Stimulated activated naive CD8-positive, alpha-beta T cell treated with anti-CD3 and anti-CD28 coated beads, Interleukin-15, Interleukin-2, amounts not matched to agents 100 U/mL and 50 U/mL, for 24 hours (primary cell): ENCODE data around the gene RALGAPA2.

ENCODE experiments used
- ATAC-seq: fragments of 150-1000 bp; cut with Tn5 transposase; one replicate; pipeline ENCODE4 v1.10.0; 2021
- DNase-seq: peaks from one replicate; pipeline ENCODE4 v3.0.0; 2021

The RALGAPA2 gene

DNA sequence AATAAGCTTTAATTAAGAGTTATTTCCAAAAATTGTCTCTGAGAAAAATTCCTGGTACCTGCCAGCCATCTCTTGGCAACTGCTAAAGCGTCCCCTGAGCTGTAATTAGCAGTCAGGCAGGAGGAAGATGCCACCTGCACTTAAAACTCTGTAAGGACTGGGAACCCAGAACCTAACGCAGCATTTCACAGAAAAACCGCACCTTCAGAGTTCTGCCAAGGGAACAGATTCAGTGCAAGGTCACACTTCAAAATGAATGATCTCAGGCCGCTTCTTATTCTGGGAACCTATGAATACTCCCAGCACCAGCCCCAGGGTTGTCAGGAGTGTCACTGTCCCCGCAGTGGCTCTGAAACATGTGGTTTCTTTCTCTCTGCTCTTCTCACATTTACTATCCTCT lies 307.8 kb downstream of the RALGAPA2 start:
- DNase-seq (no peak), ATAC-seq (no peak)

DNA sequence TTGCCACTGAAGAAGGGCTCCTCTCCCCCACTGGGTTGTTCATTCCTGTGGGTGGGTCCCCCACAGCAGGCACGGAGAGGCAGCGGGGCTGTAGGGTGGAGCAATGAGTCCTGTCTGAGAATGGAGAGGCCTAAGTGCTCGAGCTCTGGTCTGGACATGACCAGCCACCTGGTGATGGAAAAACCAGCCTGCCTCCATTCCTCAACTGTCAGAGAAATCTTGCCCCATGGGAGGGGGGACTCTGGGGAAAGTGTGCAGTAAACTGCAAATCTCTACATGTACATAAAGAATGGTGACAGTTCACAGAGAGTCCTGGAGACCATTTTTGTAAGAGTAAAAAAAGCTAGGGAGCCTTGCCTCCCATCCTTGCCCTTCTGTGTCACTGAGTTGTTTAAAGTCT lies 310.5 kb downstream of the RALGAPA2 start:
- DNase-seq: no peak
- ATAC-seq: no peak

DNA sequence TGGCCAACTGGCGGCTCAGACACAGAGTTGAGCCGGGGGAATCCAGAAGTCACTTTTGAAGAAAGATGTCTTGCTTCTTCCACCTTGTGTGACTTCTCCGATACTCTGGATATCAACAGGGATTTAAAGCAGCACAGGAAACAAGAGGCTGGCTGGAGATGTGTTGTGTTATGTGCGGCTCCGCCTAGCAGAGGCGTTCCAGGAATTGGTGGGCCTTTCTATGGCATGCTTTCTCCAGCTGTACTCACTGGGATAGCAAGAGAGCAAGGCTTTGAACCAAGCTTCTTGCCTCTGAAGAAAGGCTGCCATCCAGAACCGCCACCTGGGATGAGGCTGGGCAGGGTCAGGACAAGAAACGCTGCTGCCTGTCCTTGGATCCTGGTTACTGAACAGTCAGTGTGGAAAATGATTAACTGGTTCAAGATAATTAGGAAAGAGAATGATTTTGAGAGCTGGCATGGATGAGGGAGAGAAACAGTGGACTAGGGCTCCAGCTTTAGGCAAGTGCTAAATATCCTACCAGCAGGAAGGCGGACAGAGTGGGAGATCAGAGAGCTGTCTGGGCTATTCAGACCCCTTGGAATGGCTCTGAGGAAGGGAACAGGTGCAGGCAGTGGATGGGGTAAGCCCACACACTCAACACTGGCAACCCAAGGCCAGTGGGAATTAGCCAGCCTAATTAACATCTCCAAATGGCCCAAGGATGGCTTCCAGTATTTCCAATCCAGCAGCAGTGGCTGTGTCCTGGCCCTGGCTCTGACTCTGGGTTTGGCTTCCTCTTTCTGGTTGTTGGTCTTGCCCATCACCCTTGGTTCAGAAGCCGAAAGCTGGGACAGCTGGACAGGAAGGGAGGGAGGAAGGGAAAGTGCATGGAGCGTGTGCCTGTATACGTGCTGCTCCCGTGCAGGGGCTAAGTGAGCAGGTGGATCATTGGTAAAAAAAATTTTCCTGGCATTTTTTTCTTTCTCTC lies 312.6 kb downstream of the RALGAPA2 start:
- DNase-seq (no peak), ATAC-seq (no peak)

DNA sequence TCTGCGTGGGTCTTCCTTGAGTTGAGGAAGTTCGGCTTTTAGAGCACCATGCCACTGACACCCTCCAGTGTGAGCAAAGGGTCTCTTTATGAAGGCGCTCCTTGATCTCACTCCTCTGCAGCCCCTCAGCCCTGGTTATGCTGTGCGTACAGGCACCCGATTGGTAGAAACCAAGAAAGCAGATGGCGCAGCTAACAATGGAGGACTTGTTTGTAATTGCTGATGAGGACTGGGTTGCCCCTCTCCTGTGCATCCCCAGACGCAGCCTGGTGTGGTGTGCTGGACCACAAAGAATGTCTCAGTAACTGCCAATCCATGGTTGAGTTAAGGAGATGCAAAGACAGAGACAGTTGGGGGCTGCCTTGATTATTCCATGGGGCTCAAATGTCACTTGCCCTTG lies 314.3 kb downstream of the RALGAPA2 start:
- ATAC-seq: no peak
- DNase-seq: no peak

DNA sequence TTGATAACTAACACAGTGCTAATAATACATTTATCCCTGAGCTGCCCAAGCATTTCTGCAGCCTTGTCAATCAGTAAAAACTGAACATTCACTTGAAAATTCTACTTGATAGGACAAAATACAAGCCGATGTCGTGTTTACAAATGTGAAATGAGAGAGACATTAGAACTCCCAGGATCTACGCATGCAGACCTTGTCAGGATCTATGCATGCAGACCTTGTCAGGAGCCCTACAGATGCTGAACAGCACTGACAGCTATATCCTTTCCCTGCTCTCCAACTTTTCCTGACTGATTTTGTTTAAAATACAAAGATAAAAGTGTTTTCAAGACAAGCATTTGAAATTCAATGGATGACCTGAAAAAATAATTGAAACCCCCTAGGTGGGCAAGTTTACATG lies 315.6 kb downstream of the RALGAPA2 start:
- DNase-seq: no peak
- no peak for ATAC-seq

DNA sequence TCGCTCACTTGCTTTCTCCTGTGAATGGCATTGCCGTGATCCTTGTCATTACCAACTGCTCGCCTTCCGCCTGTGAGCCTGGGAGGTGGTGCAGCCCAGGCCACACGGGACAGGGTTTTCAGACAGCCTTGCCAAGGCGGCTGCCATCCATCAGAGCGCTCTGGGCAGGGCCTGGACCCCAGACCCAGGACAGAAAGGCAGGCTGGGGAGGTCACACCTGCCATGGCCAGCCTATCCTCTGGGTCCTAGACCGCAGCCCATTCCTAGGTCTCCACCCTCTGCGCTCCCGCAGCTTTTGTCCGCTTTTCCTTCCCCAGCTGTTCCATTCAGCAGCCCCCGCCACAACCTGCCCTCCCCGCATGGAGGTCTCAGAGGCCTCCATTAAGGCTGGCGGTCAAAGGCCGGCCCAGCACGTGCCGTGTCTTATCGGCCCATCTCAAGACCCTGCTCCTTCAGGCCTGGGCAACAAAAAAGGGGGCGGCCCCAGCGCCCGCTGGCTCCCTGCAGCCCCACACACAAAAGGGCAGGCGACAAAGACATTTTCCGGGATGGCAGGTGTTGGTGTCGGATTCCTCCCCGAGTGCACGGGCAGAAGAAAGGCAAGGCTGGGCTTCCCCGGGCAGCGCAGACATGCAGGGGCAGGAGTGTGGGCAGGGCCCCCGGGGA lies 316.4 kb downstream of the RALGAPA2 start:
- no peak for ATAC-seq
- DNase-seq: no peak

DNA sequence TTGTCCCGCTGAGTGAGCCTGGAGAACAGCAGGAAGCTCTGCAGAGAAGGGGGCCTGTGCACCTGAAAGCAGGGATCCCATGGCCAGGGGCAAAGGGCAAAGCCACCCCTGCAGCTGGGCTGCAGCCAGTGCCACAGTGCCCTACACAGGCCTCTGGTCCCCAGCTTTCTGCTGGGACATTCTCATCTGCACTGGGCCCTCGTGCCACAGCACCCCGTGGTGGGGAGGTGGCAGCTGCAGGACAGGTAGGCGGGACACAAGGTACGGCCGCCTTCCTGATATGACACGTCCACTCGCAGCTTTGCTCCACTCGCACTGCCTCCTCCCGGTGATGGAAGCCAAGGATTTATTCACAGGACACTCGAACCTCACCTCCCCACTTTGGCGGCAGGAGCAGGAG lies 317.4 kb downstream of the RALGAPA2 start:
- DNase-seq (no peak), ATAC-seq (no peak)

DNA sequence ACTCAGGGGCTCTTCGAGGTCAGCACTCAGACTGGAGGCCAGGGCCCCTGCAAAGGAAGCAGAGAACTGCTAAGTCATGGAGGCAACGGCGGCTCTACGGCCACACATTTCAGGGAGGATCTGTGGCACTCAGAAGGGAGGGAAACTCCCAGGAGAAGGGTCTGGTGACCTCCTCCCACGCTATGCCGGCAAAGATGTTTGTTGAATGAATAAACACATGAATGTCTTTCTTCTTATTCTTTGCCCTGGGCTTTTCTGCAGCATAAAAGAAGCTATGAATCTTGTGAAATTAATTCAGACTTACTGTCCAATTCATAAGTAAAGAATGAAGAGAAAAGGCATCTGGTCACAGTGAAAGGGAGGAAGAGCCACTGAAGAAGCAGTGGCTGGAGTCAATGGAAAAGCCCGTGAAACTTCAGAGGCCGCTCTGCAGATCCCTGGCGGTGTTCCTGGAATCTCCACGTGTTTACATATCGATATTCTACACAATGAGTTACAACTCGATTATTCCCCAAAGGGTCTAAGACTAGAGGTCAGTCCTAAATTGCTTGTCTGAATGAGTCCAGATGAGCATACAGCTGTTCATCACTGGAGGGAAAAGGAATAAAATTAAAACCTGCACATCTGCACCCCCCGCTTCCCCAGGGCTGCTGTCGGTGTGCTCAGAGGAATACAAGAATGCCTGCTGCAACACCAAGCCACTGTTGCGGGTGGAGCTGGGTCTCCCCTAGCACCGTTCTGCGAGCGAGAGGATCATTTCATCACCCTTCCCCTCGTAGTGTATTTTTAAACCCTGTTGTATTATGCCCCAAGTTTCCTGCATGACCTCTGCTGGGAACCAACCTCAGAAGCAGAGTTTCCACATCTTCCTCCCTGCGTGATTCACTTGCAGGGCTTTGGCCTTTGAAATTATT lies 319.0 kb downstream of the RALGAPA2 start:
- no peak for DNase-seq
- no peak for ATAC-seq

DNA sequence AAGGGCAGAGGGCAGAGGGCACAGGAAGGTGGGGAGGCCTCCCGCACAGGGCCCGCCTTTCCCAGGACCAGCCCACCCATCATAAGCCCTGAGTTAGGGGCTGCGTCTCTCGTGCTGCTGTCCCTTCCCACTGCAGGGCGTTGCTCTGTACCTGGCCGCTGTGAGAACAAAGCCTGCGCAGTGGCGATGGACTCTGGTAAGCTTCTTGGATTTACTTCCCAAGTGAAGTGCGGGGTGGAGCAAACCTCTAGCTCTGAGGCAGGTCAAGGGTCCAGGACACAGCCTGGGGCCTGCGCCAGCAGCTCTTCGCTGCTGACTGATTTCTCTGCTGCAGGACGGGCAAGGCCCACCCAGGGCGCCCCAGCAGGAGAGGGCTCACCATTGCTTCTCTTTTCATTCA lies 320.7 kb downstream of the RALGAPA2 start:
- DNase-seq (no peak), ATAC-seq (no peak)

DNA sequence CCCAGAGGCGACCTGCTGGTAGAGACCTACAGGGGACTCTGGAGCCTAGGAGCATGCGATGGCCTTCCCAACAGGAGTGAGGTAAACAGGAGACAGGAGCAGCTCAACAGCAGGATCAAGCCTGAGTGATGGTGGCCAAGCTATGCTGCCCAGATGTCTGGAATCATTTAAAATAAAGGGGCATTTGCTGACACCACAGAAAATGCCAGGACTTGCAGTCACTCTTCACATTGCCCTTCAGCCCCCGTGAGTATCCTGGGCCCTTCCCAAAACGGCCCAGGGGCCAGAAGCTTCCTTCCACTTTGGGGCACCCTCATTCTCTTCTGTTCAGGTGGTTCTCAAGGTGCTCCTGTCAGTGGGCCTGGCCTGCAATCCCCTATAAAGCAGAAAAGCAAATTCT lies 321.3 kb downstream of the RALGAPA2 start:
- no peak for ATAC-seq
- DNase-seq: no peak

DNA sequence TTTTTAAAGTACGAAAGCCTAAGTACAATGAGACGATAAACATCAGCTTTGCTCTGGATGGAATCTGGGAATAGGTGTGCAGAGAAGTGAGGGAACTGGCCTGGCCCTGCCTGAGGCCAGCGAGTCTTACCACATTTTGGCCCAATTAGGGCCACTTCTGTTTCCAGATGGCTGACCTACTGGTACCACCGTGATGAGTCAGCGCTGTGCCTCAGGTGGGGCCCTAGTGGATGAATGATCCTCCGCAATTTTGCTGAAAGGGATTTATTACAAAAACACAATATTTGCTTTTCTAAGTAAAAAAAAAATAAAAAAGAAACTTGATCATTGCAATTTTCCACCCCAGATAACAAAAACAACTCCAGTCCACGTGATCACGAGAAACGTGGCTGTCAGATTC lies 322.1 kb downstream of the RALGAPA2 start:
- DNase-seq (no peak), ATAC-seq (no peak)

DNA sequence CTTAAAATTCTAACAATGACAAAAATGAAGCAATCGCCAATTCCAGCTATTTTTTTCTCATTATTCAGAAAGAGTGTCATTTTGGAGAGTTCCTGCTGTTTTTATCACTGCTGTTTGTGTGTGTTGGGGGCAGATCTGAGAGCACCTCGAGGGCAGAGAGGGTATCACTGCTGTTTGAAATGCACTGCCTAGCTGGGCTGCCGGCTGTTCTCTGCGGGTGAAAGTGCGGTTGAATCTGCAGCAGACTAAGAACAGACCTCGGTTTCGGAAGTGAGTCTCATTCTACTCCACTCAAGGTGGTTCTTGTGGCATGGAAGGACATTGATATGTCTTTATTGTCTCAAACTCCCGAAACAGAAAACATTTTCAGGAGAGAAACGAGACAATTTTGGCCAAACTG lies 326.3 kb downstream of the RALGAPA2 start:
- DNase-seq (no peak), ATAC-seq (no peak)

DNA sequence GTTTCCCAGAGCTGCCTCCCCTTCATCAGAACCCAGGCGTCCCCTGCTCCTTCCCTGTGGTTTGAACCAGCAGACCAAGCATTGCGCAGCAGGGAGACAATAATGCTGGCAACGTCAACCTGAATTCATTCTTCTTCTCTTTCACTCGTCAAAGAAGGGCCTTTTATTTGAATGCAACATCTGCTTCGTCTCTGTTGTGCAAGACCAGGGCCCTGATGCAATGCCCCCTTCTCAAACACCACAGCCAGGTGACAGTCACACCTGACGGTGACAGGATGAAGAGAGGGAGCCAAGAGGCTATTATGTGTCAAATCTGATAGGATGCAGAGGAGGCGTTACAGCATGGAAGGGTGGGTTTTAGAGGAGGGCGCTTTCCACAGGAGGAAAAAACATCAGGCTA lies 336.6 kb downstream of the RALGAPA2 start:
- no peak for DNase-seq
- no peak for ATAC-seq

DNA sequence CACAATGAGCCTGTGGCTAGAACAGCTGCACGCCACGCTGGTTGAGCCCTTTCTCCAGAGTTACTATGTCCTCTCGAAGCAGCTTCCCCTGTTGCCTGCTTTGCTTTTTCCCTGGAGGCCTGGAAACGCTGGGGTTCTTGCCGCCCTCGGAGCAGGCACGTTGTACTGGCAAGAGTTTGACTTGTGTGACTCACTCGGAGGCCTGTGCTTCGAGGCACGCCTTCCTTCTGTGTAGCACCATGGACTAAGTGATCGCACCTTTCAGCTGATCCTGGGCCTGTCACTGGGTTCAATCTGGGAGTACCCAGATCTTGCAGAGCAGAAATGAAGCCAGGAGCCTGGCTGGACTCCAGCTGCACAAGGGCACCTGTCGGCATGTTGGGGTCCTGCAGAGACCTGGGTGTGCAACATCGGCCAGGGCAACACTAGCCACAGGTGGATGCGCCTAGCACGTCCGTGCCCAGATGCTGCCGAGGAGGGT lies 339.3 kb downstream of the RALGAPA2 start:
- DNase-seq: no peak

DNA sequence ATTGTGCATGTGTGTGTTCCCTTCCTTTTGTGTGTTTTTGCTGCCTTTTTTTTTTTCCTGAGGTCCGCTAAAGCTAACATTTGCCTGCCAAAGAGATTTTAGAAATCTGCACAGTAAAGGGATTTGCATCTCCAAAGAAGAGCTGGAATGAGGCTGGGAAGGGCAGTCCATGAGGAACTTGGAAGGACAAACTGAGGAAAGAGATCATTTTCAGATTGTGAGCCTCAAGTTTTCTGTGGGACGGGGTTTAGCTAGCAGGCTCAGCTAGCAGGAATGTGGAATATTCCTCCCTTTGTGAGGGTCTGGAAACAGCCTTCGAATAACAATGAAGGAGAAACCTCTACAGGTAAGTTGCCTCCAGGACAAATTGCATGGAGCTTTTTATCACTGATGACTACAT lies 340.8 kb downstream of the RALGAPA2 start:
- ATAC-seq (no peak), DNase-seq (no peak)

More for the DNA sequence above, 339.3 kb downstream of the RALGAPA2 start:
- no peak for ATAC-seq

DNA sequence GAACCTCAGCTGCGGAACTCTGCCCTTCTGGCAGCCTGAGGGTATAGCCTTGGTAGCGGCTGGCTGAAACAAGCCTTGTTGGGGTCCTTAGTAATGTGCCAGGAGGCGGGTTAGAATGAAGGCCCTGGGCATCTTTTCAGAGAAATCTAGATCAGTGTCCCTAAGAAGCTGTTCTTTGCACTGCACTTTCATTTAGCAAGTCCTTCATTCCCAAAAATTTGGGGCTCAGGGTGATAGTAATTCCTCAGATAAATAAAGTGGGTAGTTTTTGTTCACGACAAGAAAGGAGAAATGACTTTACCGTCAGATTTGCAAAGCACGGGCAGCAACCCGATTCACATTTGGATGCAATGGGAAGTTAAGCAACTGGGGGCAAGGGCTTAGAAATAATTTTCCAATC lies 341.4 kb downstream of the RALGAPA2 start:
- ATAC-seq (no peak), DNase-seq (no peak)

DNA sequence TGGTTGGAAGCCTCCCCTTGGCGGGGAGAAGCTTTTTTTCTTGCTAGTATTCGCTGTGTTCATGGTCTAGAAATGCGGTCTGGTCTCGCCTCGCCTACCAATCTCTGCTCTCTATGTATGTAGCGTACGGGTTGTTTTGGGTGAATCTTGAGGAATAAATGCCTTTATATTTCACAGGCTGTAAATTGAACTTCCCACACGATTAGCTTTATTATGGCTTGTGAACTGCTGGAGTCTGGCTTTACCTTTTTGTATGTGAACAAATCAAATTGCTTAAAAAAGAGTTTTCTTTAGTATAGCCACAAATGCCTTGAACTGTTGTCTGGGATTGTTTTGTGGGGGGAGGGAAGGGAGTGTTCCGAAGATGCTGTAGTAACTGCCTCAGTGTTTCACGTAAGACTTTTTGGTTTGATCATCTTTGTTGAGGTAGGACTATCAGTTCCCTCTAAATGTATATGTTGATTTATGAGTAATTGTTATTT lies 342.3 kb downstream of the RALGAPA2 start:
- no peak for DNase-seq

DNA sequence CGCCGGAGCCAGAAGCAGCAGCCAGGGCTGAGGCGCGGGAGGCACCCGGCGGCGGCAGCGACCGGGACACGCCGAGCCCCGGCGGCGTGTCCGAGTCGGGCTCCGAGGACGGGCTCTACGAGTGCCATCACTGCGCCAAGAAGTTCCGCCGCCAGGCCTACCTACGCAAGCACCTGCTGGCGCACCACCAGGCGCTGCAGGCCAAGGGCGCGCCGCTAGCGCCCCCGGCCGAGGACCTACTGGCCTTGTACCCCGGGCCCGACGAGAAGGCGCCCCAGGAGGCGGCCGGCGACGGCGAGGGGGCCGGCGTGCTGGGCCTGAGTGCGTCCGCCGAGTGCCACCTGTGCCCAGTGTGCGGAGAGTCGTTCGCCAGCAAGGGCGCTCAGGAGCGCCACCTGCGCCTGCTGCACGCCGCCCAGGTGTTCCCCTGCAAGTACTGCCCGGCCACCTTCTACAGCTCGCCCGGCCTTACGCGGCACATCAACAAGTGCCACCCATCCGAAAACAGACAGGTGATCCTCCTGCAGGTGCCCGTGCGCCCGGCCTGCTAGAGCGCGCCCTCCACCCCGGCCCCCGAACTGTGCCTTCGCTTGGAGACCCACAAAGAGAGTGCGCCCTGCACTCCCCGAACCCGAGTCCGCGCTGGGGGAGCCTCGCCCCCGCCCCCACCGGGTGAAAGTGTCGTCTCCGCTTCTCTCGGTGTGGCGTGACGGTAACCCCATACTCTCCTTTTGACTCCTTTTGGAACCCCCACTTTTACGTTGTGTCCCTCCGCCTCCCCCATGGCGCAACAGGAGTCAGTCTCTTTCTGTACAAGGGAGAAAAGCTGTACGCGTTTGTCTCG lies 343.0 kb downstream of the RALGAPA2 start:
- DNase-seq (peak; percentile 36), ATAC-seq (peak; percentile 20)

More for the DNA sequence above, 342.3 kb downstream of the RALGAPA2 start:
- ATAC-seq: no peak

DNA sequence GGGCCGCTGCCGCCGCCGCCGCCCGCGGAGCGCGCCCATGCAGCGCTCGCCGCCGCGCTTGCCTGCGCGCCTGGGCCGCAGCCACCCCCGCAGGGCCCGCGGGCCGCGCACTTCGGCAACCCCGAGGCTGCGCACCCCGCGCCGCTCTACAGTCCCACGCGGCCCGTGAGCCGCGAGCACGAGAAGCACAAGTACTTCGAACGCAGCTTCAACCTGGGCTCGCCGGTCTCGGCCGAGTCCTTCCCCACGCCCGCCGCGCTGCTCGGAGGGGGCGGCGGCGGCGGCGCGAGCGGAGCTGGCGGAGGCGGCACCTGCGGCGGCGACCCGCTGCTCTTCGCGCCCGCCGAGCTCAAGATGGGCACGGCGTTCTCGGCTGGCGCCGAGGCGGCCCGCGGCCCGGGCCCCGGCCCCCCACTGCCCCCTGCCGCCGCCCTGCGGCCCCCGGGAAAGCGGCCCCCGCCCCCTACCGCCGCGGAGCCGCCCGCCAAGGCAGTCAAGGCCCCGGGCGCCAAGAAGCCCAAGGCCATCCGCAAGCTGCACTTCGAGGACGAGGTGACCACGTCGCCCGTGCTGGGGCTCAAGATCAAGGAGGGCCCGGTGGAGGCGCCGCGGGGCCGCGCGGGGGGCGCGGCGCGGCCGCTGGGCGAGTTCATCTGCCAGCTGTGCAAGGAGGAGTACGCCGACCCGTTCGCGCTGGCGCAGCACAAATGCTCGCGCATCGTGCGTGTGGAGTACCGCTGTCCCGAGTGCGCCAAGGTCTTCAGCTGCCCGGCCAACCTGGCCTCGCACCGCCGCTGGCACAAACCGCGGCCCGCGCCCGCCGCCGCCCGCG lies 343.8 kb downstream of the RALGAPA2 start:
- peak; percentile 34 for ATAC-seq

More for the DNA sequence above, 343.8 kb downstream of the RALGAPA2 start:
- peak; percentile 27 for DNase-seq
